Natural killer cell treated with Interleukin-12 subunit alpha and Interleukin-12 subunit beta and Interleukin-15 and Interleukin-18, amount 100 ng/mL, for 72 hours (primary cell): ENCODE data around the gene ARL6IP6. TPM values are rescaled to one million over a fixed set of nuclear protein-coding genes. Genes with fewer than 3 reads are reported as not detected.
"Not testable (repeated sequence)": the region's sequence is repeated elsewhere in the genome, so short reads cannot be mapped to it uniquely, and the experiment has no call there.

Source experiments
- ATAC-seq, 2 donors: fragments of 150-1000 bp; cut with Tn5 transposase in 1 of 2; sonication (Bioruptor Pico), chemical (Tn5 transposase) in 1 of 2; 2 replicates each; pipeline ENCODE4 v1.10.0; 2021
- DNase-seq: peaks from one replicate; pipeline ENCODE4 v3.0.0; 2022; ENCODE audit warnings: low spot score
- H3K27ac Mint-ChIP-seq, 2 donors: 1 replicate in 1 of 2; 2 replicates in 1 of 2; pipeline ENCODE4 v1.8.0; 2022; ENCODE audit warnings: mixed read lengths in 2 of 2, mild to moderate bottlenecking in 1 of 2, moderate library complexity in 1 of 2
- H3K27me3 Mint-ChIP-seq, 2 donors: 1 replicate in 1 of 2; 2 replicates in 1 of 2; pipeline ENCODE4 v1.8.0; 2022; ENCODE audit warnings: mixed read lengths in 2 of 2
- H3K36me3 Mint-ChIP-seq: one replicate; pipeline ENCODE4 v1.8.0; 2022; ENCODE audit warnings: mixed read lengths
- H3K4me1 Mint-ChIP-seq, 2 donors: 1 replicate in 1 of 2; 2 replicates in 1 of 2; pipeline ENCODE4 v1.8.0; 2022; ENCODE audit warnings: low read depth in 2 of 2, mixed read lengths in 2 of 2, mild to moderate bottlenecking in 1 of 2
- H3K4me3 Mint-ChIP-seq: one replicate; pipeline ENCODE4 v1.8.0; 2022; ENCODE audit warnings: mixed read lengths
- H3K9me3 Mint-ChIP-seq: 2 replicates; pipeline ENCODE4 v1.8.0; 2022; ENCODE audit warnings: mixed read lengths
- total RNA-seq, 2 donors: library from RNA; stranded (reverse); gene quantifications; one replicate each; pipeline ENCODE4 v1.2.3, GENCODE V29; 2022

The ARL6IP6 gene
- total RNA-seq, 2 donors from 2014 or later = 22.3 to 24.0 TPM

DNA sequence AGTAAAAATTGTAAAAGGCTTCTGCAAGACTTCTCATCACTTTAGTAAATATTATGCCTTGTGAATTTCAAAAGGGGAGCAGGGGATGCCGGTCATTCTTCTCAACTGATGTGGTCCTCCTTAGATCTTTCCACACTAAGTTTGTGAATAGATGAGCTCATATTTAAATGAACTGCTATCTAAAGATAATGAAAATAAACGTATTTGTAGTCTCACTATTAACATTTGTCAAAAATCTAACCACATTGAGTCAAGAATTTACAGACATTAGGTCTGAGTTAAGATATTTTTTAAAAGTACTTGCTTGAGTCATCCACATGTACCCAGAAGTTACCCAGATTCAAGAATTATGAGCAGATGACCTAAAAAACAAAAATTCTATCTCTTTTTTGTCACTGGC is 7.7 kb upstream of the ARL6IP6 start:
- H3K9me3 Mint-ChIP-seq = no peaks in the 10 kb centered on the region
- no peaks in the 10 kb centered on the region for H3K27me3 Mint-ChIP-seq
- DNase-seq (no peak), ATAC-seq (no peak)
- no peak overlapping the region for H3K4me3 Mint-ChIP-seq
- H3K36me3 Mint-ChIP-seq = peaks cover 43% of the 10 kb centered on the region
- no peak overlapping the region for H3K27ac Mint-ChIP-seq
- H3K4me1 Mint-ChIP-seq = peaks cover 38 to 50% of the 10 kb centered on the region in 2 donors

DNA sequence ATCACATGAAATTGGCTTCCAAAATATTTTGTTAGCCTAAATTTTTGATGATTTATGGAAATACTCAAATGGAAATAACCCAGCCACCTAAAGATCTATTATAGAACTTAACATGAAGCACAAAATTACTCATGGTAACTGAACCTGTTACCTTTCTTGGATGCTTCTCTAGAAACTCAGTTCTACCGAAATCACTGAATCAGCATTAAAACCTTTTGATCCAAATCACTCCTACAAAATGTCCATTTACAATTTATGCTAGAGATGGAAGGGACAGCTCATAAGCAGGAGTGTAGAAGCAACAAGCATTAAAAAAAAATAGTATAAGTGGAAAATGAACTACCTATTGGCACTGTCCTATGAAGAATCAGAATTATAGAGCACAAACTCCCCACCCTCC is 3.3 kb upstream of the ARL6IP6 start:
- ATAC-seq = no peak
- no peaks in the 10 kb centered on the region for H3K27me3 Mint-ChIP-seq

DNA sequence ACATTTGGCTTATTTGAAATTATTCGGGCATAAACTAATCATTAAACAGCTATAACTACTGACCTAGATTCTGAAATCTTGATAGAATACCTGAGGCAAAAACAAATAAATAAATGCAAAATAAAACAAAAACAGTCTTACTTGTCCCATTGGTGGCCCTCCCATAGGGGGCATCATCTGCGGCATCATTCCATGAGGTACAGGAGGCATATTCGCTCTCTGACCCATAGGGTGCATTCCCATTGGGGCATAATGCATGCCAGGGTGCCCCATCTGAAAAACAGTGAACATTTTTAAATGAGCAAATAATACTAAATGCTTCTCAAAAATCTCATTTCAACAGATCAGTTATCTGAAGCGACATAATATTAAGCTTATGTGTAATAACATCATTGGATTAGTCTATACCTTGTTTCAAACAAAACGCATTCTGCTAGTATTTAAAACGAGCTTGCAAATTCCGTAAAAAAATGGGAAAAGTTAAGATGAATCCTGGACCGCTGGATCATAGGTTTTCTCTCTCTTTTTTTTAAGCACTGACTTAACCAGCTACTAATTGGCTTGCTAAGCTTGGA is 2.5 kb upstream of the ARL6IP6 start:
- Mint-ChIP-seq H3K36me3 (peaks cover 38% of the 10 kb centered on the region), H3K27ac (peak overlapping the region; percentile 93 to 96), H3K4me1 (peaks cover 36 to 51% of the 10 kb centered on the region in 2 donors), H3K27me3 (no peaks in the 10 kb centered on the region), H3K4me3 (peak overlapping the region; percentile 100), H3K9me3 (no peaks in the 10 kb centered on the region)
- ATAC-seq (no peak), DNase-seq (no peak)

More for the DNA sequence above, 3.3 kb upstream of the ARL6IP6 start:
- DNase-seq = no peak
- H3K27ac Mint-ChIP-seq = no peak overlapping the region
- H3K4me3 Mint-ChIP-seq = peak overlapping the region; percentile 64
- peaks cover 29 to 44% of the 10 kb centered on the region in 2 donors for H3K4me1 Mint-ChIP-seq
- H3K9me3 Mint-ChIP-seq = no peaks in the 10 kb centered on the region
- H3K36me3 Mint-ChIP-seq = peaks cover 41% of the 10 kb centered on the region

DNA sequence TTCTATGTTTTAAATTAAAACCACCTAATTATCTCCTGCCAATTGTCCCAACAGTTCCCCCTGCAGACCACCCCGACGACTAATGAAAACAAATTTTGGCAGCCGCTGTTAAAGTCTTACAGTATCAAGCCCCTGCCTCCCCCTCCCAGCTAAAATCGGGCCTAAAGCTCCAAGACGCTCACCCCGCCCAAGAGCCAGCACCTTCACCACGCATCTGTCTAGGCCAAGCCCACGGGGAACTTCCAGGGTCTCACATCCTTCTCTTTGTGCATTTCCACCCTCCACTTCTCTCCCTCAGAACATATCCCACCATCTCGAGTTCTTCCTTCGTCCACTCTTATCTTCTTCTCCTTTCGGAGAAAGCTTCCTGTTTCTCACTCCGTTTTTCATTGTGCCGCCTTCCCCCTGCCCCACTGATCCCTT is 1.6 kb upstream of the ARL6IP6 start:
- Mint-ChIP-seq H3K27me3 (no peaks in the 10 kb centered on the region), H3K4me3 (peak overlapping the region; percentile 100), H3K4me1 (peaks cover 38 to 52% of the 10 kb centered on the region in 2 donors), H3K9me3 (no peaks in the 10 kb centered on the region), H3K27ac (peak overlapping the region; percentile 93 to 96), H3K36me3 (peaks cover 34% of the 10 kb centered on the region)
- DNase-seq = no peak
- ATAC-seq = no peak

DNA sequence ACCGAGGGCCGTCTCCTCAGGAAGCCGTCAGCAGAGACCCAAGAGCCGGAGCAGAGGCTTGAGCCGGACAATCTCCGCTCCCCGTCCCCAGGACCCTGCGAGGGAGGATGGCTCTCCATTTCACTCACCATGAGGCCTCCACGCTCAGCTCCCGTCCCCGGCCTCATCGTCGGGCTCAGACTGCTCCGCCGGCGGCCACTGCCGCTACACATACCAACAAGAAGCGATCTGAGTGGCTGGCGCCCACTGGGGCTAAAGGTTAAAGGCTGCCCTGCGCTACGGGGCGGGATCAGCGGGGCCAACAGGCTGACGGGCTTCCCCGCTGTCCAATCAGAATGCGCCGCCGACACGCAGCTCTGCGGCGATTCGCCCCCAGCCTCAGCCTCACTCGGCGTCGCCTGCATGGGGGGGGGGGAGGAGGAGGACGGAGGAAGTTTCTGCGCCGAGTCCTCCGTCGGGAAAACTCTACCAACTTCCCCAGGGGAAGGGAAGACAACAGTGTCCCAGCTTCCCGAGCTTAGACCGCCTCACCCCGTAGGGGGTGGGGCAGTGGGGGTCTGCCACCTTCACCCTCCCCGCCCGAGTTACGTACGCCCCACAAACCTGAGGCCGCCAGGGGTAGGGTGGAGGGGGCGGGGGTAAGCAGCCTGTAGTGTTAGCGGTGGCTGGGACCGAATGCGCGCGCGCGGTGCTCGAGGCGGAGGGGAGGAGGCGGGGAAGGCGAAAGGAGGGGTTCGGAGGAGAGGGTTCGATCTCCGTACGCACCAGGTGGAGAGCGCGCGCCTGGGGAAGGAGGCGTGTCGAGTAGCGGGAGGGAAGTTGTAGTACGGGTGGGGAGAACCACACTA is 968 bp upstream of the ARL6IP6 start, which contains the start of gene PRPF40A:
PRPF40A (minus strand) TSS at position 234 of the 848 bp plus-strand sequence; CDS start at position 212, 22 bp downstream.
- no peaks in the 10 kb centered on the region for H3K9me3 Mint-ChIP-seq
- H3K27ac Mint-ChIP-seq = peak within 1 kb of the TSS; percentile 93 to 96
- DNase-seq = peak; percentile 99
- H3K4me3 Mint-ChIP-seq = peak within 1 kb of the TSS; percentile 100
- peaks cover 36 to 53% of the 10 kb centered on the region in 2 donors for H3K4me1 Mint-ChIP-seq
- ATAC-seq = peak; percentile 86 to 90
- no peaks in the 10 kb centered on the region for H3K27me3 Mint-ChIP-seq
- peaks cover 28% of the 10 kb centered on the region for H3K36me3 Mint-ChIP-seq

DNA sequence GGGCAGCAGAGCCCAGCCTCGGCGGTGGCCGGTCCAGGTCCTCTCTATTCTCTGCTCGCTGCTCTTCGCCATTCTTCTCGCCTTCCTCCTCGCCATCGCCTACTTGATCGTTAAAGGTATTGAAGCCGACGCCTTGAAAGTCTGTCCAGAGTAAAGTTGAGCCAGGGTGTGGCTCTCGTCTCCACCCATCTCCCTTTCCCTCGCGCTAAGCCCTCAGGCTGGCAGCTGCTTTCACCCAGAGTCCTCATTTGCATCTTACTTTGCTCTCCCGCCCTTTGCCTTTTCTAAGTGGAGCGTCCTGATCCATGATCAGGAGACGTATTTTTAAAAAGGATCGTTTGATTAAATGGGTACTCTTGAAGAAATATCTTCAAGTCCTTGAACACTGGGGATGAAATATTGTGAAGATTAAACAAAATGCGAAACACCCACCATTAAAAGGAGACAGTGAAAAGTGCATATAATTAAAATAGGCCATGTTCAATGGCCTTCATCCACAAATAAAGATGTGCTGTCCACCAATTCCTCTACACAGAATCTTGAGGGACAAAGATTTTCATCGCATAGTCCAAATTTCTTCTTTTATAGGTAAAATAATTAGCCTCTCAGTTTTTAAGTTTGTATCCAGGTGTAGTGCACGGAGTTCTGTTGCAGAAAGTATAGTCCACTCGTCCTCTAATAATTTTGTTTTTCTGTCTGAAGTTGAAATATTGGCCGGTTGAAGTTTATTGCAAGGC is 657 bp downstream of the ARL6IP6 start:
- peaks cover 36 to 53% of the 10 kb centered on the region in 2 donors for H3K4me1 Mint-ChIP-seq
- ATAC-seq (no peak), DNase-seq (no peak)
- H3K4me3 Mint-ChIP-seq = peak overlapping the region; percentile 100
- no peaks in the 10 kb centered on the region for H3K9me3 Mint-ChIP-seq
- no peaks in the 10 kb centered on the region for H3K27me3 Mint-ChIP-seq
- peak overlapping the region; percentile 93 to 96 for H3K27ac Mint-ChIP-seq
- H3K36me3 Mint-ChIP-seq = peaks cover 23% of the 10 kb centered on the region

DNA sequence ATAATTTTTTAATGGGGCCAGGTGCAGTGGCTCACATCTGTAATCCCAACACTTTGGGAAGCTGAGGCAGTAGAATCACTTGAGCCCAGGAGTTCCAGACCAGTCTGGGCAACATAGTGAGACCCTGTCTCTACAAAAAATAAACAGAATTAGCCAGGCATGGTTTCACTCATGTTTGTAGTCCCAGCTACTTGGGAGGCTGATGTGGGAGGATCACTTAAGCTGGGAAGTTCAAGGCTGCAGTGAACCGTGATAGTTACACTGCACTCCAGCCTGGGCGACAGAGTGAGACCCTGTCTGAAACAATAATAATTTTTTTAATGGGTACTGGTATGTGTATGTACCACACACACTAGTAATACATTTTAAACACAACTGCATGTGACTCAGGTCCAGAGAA is 2.4 kb downstream of the ARL6IP6 start:
- peaks cover 31 to 46% of the 10 kb centered on the region in 2 donors for H3K4me1 Mint-ChIP-seq
- no peak for DNase-seq
- H3K27ac Mint-ChIP-seq = peak overlapping the region in 1 of 2 donors; percentile 93
- peak overlapping the region; percentile 100 for H3K4me3 Mint-ChIP-seq
- H3K36me3 Mint-ChIP-seq = peaks cover 16% of the 10 kb centered on the region
- H3K9me3 Mint-ChIP-seq = no peaks in the 10 kb centered on the region
- no peaks in the 10 kb centered on the region for H3K27me3 Mint-ChIP-seq
- no peak for ATAC-seq

DNA sequence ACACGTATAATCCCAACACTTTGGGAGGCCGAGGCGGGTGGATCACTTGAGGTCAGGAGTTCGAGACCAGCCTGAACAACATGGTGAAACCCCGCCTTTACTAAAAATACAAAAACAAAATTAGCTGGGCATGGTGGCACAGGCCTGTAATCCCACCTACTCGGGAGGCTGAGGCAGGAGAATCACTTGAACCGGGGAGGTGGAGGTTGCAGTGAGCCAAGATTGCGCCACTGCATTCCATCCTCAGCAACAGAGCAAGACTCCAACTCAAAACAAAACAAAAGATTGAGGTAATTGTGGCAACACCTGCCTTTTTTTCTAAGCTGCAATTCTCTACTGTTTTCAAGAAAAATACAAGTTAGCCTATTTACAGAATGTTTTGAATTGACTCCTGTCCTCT is 4.2 kb downstream of the ARL6IP6 start:
- H3K27me3 Mint-ChIP-seq, ATAC-seq, DNase-seq, H3K36me3 Mint-ChIP-seq, H3K9me3 Mint-ChIP-seq, H3K4me3 Mint-ChIP-seq, H3K27ac Mint-ChIP-seq: not testable (repeated sequence)
- H3K4me1 Mint-ChIP-seq = peaks cover 24 to 32% of the 10 kb centered on the region in 2 donors

DNA sequence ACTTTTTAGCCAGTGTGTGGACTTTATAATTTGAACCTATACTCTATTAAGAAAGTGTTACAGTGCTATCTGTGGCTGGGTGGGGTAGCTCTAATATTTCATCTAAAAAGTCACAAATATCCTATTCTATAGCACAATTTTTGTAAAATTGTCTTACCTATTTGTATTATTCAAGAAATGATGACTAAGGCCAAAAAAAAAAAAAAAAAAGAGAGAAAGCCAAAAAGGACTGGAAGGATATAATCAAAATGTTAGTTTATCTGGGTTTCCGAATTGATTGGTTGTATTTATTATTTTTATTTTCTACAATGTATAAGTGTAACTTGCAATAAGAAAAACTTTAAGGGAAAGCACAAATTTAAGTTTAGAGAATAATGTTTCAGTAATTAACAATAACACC is 5.5 kb downstream of the ARL6IP6 start:
- H3K36me3 Mint-ChIP-seq = peaks cover 4% of the 10 kb centered on the region
- no peak overlapping the region for H3K27ac Mint-ChIP-seq
- no peaks in the 10 kb centered on the region for H3K9me3 Mint-ChIP-seq
- no peaks in the 10 kb centered on the region for H3K27me3 Mint-ChIP-seq
- DNase-seq = no peak
- no peak for ATAC-seq
- no peak overlapping the region for H3K4me3 Mint-ChIP-seq
- peaks cover 22 to 31% of the 10 kb centered on the region in 2 donors for H3K4me1 Mint-ChIP-seq

DNA sequence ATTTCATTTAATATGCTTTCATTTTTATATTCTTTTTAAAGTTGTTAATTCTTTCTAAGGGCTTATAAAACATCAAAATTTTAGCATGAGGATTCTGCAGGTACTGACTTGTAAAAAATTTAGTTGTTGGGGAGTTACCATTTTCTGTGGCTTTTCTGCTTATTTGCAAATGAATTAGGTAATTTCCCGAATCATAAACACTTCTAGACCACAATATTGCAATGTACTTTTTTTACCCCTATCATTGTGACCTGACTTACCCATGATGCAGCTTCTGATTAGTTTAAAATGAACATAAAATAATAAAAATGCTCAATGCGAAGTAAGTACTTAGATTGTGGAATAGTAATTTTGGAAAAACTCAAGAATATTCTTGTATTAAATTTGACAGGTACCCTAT is 11.4 kb downstream of the ARL6IP6 start:
- Mint-ChIP-seq H3K27ac (peak overlapping the region; percentile 4 to 81), H3K9me3 (no peaks in the 10 kb centered on the region), H3K27me3 (no peaks in the 10 kb centered on the region), H3K4me3 (peak overlapping the region; percentile 43), H3K4me1 (peaks cover 16 to 30% of the 10 kb centered on the region in 2 donors), H3K36me3 (no peaks in the 10 kb centered on the region)
- DNase-seq (no peak), ATAC-seq (peak; percentile 56 to 75)

DNA sequence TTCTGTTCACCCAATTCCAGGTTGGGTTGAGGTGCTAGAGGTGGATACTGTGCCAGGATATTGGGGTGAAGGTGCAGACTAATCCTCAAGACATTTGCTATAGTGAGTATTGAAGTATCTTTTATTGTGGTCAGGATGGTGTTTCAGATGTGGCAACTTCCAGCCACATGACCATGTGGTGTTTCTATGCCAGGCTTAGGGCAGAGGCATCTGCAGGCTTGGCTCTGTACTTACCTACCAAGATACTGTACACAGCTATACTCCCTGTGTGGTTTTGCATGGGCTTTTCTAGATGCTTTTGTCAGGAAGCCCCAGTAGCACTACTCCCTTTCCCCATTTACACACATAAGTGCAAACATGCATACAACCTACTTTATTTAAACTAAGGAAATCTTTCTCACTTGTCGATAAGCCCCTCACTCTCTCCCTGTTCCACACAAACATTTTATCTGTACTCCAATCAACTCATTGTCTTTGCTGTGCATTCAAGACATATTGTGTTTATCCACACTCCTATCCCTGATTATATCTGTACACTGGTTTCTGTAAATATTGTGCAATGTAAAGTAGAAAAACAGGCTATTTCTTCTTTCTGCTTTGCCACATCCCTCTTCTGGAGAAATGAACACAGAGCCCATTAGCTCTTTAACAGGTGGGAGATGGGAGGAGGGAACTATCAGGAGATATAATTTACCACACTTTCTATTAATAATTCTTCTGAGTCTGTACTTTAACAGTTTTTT is 12.3 kb downstream of the ARL6IP6 start:
- DNase-seq (peak; percentile 75), ATAC-seq (peak; percentile 95 to 98)
- Mint-ChIP-seq H3K4me1 (peaks cover 16 to 30% of the 10 kb centered on the region in 2 donors), H3K27ac (peak overlapping the region; percentile 4 to 81), H3K27me3 (no peaks in the 10 kb centered on the region), H3K4me3 (peak overlapping the region; percentile 43), H3K9me3 (no peaks in the 10 kb centered on the region), H3K36me3 (no peaks in the 10 kb centered on the region)

DNA sequence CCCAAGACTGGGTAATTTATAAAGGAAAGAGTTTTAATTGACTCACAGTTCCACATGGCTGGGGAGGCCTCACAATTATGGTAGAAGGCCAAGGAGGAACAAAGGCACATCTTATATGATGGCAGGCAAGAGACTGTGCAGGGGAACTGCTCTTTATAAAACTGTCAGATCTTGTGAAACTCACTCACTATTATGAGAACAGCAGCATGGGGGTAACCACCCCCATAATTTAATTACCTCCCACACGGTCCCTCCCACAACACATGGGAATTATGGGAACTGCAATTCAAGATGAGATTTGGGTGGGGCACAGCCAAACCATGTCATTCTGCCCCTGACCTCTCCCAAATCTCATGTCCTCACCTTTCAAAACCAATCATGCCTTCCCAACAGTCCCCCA is 19.1 kb downstream of the ARL6IP6 start:
- DNase-seq, H3K4me1 Mint-ChIP-seq, H3K27ac Mint-ChIP-seq, H3K4me3 Mint-ChIP-seq, H3K36me3 Mint-ChIP-seq, H3K27me3 Mint-ChIP-seq, ATAC-seq, H3K9me3 Mint-ChIP-seq: not testable (repeated sequence)

DNA sequence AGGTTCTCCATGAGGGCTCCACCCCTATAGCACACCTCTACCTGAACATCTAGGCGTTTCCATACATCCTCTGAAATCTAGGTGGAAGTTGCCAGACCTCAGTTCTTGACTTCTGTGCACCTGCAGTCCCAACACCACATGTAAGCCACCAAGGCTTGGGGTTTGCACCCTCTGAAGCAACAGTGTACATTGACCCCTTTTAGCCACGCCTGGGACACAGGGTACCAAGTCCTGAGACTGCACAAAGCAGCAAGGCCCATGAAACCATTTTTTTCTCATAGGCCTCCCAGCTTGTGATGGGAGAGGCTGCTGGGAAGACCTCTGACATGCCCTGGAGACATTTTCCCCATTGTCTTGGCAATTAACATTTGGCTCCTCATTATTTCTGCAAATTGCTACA is 20.0 kb downstream of the ARL6IP6 start:
- Mint-ChIP-seq H3K4me3 (no peak overlapping the region), H3K9me3 (no peaks in the 10 kb centered on the region), H3K36me3 (peaks cover 6% of the 10 kb centered on the region), H3K27ac (no peak overlapping the region), H3K4me1 (peaks cover 5 to 6% of the 10 kb centered on the region in 2 donors), H3K27me3 (no peaks in the 10 kb centered on the region)
- DNase-seq = no peak
- no peak for ATAC-seq
